ENCODE measurements around the gene TIGD2.

DNA sequence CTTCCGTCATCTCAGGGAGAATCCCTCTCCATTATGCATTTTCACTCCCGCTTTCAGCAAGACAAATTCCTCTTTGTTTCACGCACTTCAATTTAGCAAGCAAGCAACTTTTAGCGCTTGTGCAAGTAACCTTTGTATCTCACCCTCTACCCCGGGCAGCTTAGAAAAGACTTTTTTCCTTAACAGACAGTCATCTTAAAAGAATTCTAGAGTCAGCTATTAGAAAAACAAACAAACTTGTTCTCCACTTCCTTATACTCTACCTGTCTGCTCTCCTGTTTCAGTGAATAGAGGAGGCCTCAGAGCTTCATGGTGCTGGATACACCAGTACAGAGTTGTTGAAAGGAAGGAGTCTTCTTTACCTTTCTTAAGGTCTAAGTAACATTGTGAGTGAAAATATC, 12.1 kb downstream of the TIGD2 start:
- TF ChIP-seq CTCF (IDR thresholded peaks at IDR 0.05) (no peak), POLR2A (IDR thresholded peaks at IDR 0.05) (no peak)

Measured in testis (tissue), 2 donors.